BLaER1 (cell line): ENCODE measurements around the gene TSPYL2.

Experiments
- H3K27ac ChIP-seq: shearing (Covaris generic); formaldehyde crosslinking; 2 replicates; pipeline ENCODE4 v1.8.1; 2022
- H3K27me3 ChIP-seq: shearing (Covaris generic); formaldehyde crosslinking; 2 replicates; pipeline ENCODE4 v1.8.1; 2022
- H3K36me3 ChIP-seq: shearing (Covaris generic); formaldehyde crosslinking; 2 replicates; pipeline ENCODE4 v1.8.1; 2022
- H3K4me1 ChIP-seq: shearing (Covaris generic); formaldehyde crosslinking; 2 replicates; pipeline ENCODE4 v1.8.1; 2022
- H3K4me2 ChIP-seq: shearing (Covaris generic); formaldehyde crosslinking; 2 replicates; pipeline ENCODE4 v1.8.1; 2022
- H3K4me3 ChIP-seq: shearing (Covaris generic); formaldehyde crosslinking; 2 replicates; pipeline ENCODE4 v1.8.1; 2022
- H3K9ac ChIP-seq: shearing (Covaris generic); formaldehyde crosslinking; 2 replicates; pipeline ENCODE4 v1.8.1; 2022
- H3K9me3 ChIP-seq: shearing (Covaris generic); formaldehyde crosslinking; 2 replicates; pipeline ENCODE4 v1.8.1; 2022
- H4K20me1 ChIP-seq: shearing (Covaris generic); formaldehyde crosslinking; 2 replicates; pipeline ENCODE4 v1.8.1; 2022
- Cebpa-rat ChIP-seq: shearing (Covaris generic); IDR thresholded peaks from 2 replicates; pipeline ENCODE4 v1.8.1; 2022

Gene TSPYL2

DNA sequence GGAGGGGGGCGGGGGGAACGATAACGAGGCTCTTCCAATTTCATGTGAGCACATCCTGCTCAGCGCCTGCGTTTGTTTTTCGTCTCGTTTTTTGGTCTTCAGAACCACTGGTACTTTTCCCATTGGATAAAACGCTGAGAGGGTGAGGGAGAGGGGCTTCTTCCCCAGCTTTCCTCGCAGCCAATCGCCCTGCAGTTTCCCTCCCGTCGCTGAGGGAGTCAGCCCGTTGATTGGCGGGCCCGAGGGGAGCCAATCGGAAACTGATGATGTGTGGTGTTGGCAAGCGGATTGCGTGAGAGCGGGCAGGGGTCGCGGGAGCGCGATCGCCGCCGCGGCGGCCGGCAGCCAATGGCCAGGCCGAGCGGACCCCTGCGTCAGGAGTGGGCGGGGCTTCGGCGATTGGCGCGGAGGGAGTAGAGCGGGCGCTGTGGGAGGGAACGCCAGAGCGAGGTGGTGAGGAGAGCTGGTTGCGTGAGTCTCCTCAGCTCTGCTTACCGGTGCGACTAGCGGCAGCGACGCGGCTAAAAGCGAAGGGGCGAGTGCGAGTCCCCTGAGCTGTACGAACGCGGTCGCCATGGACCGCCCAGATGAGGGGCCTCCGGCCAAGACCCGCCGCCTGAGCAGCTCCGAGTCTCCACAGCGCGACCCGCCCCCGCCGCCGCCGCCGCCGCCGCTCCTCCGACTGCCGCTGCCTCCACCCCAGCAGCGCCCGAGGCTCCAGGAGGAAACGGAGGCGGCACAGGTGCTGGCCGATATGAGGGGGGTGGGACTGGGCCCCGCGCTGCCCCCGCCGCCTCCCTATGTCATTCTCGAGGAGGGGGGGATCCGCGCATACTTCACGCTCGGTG, at the start of gene TSPYL2:
Gene TSPYL2 (plus strand): TSS at position 443 of the 848 bp plus-strand sequence. CDS start 132 bp downstream, at position 575.
- Histone ChIP-seq H3K27ac (peak within 1 kb of the TSS; percentile 72), H3K9me3 (0 out of 2 replicates have a peak, but pooled peaks cover 6% of the 10 kb centered on the region), H3K4me1 (peaks cover 20% of the 10 kb centered on the region), H4K20me1 (peaks cover 30% of the 10 kb centered on the region), H3K4me3 (peak within 1 kb of the TSS; percentile 79), H3K36me3 (peaks cover 24% of the 10 kb centered on the region), H3K9ac (peak within 1 kb of the TSS; percentile 83), H3K4me2 (peak within 1 kb of the TSS; percentile 78), H3K27me3 (peaks cover 50% of the 10 kb centered on the region)
- no peak for TF ChIP-seq Cebpa-rat

DNA sequence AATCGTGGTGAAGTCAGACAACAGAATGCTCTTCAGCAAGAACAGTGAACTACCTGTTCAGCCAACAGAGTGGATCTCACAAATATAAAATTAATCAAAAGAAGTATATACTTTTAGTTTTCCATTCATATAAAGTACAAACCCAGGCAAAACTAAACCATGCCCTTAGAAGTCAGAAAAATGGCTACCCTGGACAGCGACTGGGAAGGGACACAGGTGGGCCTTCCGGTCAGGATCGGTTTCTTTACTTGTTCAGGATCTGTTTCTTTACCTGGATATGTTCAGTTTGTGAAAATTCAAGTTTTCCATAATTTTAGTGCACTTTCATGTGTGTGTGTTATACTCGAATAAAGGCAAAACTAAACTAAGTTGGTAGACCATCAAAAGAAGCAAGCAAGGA, 46.0 kb upstream of the TSPYL2 start:
- no peaks in the 10 kb centered on the region for H4K20me1 ChIP-seq
- no peaks in the 10 kb centered on the region for H3K9me3 ChIP-seq
- peaks cover 66% of the 10 kb centered on the region for H3K27me3 ChIP-seq
- no peak overlapping the region for H3K9ac ChIP-seq
- no peak overlapping the region for H3K27ac ChIP-seq
- no peak overlapping the region for H3K4me3 ChIP-seq
- no peaks in the 10 kb centered on the region for H3K36me3 ChIP-seq
- H3K4me2 ChIP-seq = no peak overlapping the region
- no peaks in the 10 kb centered on the region for H3K4me1 ChIP-seq
- TF ChIP-seq Cebpa-rat = no peak

DNA sequence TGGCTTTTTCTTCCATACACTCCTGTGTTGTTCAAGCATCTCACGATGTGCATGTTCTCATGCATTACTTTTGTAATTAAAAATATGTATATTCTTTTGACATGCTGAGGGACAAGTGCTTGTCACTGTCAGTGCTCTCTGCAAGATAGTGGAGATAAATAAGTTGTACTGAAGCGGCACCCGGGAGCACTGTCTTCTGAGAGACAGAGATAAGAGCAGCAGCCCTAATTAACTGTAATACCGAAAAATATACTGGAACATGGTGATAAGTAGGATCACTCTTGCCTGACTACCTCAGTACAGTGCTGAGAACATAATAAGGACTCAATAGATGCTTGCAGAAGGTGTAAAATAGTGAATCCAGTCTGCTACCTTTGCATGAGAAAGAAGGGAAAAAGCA, 42.9 kb upstream of the TSPYL2 start:
- no peaks in the 10 kb centered on the region for H3K9me3 ChIP-seq
- H3K4me3 ChIP-seq = no peak overlapping the region
- H3K27me3 ChIP-seq = peaks cover 75% of the 10 kb centered on the region
- no peaks in the 10 kb centered on the region for H3K36me3 ChIP-seq
- H3K9ac ChIP-seq = no peak overlapping the region
- H3K4me2 ChIP-seq = no peak overlapping the region
- no peaks in the 10 kb centered on the region; the same call in 1 of the 2 replicates for H4K20me1 ChIP-seq
- H3K27ac ChIP-seq = no peak overlapping the region
- TF ChIP-seq Cebpa-rat = no peak
- H3K4me1 ChIP-seq = no peaks in the 10 kb centered on the region

DNA sequence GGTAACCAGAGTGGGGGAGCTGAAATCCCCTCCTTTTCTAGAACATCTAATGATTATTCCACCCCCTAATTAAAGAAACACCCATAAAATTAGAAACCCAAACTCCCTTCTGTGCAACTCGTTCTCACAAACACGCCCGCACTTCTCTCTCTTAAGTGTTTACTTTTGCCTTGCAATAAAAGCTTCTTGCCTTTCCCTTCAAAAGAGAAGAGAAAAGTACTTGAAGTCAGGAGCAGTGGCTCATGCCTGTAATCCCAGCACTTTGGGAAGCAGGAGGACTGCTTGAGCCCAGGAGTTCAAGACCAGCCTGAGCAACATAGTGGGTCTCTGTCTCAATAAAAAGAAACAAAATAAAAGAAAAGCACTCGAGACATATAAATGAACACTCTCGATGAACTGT, 37.2 kb upstream of the TSPYL2 start:
- Histone ChIP-seq H3K27ac (no peak overlapping the region), H3K9ac (no peak overlapping the region), H3K4me1 (peaks cover 19% of the 10 kb centered on the region), H3K4me2 (no peak overlapping the region), H4K20me1 (peaks cover 8% of the 10 kb centered on the region; the same call in 1 of the 2 replicates), H3K36me3 (no peaks in the 10 kb centered on the region), H3K9me3 (no peaks in the 10 kb centered on the region), H3K27me3 (peaks cover 63% of the 10 kb centered on the region), H3K4me3 (no peak overlapping the region)
- TF ChIP-seq Cebpa-rat = no peak

DNA sequence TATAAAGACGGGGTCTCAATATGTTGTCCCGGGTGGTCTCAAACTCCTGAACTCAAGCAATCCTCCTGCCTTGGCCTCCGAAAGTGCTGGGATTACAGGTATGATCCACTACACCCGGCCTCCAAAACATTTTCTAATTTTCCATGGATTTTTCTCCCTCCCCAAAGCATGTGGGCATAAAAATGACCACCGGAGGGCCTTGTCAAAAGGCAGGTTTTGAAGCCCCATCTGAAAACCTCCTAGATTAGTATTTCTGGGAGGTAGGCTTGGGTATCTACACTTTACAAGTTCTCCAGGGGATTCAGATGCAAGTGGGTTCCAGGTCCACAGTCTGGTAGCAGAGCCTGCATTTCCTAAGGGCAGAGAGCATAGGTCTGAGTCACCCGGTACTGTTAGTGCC, 34.9 kb upstream of the TSPYL2 start:
- Histone ChIP-seq H3K4me1 (peaks cover 33% of the 10 kb centered on the region), H3K27ac (no peak overlapping the region), H3K9me3 (no peaks in the 10 kb centered on the region), H3K4me3 (no peak overlapping the region), H3K36me3 (no peaks in the 10 kb centered on the region), H3K27me3 (peaks cover 44% of the 10 kb centered on the region), H3K9ac (no peak overlapping the region), H4K20me1 (peaks cover 25% of the 10 kb centered on the region), H3K4me2 (peak overlapping the region; percentile 74; the same call in 1 of the 2 replicates)
- TF ChIP-seq Cebpa-rat = no peak

GRCh38 chrX:53048169-53049126, 33.7 kb upstream of the TSPYL2 start, which contains the start of gene GPR173:
Gene GPR173 (plus strand): TSS chrX:53048789. CDS start chrX:53076622, 27,833 bp downstream.
- peaks cover 33% of the 10 kb centered on the region for H3K4me1 ChIP-seq
- H3K9ac ChIP-seq = peak within 1 kb of the TSS; percentile 83
- peaks cover 36% of the 10 kb centered on the region for H3K27me3 ChIP-seq
- H4K20me1 ChIP-seq = peaks cover 25% of the 10 kb centered on the region
- no peak for TF ChIP-seq Cebpa-rat
- peak within 1 kb of the TSS; percentile 85 for H3K27ac ChIP-seq
- peak within 1 kb of the TSS; percentile 74 for H3K4me2 ChIP-seq
- peak within 1 kb of the TSS; percentile 68 for H3K4me3 ChIP-seq
- no peaks in the 10 kb centered on the region for H3K36me3 ChIP-seq
- no peaks in the 10 kb centered on the region for H3K9me3 ChIP-seq

DNA sequence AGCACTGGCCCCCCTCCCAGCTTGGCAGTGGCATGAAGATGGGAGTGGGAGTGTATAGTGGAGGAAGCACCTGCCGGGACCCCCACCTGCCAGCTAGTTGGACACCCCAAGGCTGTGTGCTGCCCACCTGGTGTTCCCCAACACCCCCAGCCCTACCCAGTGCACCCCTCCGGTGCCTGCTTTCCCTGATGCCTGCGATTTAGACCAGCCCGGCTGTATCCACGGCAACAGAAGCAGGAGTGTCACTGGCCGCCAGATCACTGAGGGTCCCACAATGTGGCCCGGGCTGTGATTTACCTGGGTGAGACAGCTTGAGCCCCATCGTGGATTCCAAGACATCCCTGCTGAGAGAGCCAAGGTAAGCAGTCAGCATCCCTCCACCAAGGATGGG, 33.0 kb upstream of the TSPYL2 start:
- H3K9me3 ChIP-seq = no peaks in the 10 kb centered on the region
- peaks cover 25% of the 10 kb centered on the region for H4K20me1 ChIP-seq
- TF ChIP-seq Cebpa-rat = no peak
- peak overlapping the region; percentile 71 for H3K4me2 ChIP-seq
- peak overlapping the region; percentile 68 for H3K4me3 ChIP-seq
- H3K27ac ChIP-seq = no peak overlapping the region
- peaks cover 33% of the 10 kb centered on the region for H3K4me1 ChIP-seq
- peaks cover 29% of the 10 kb centered on the region for H3K27me3 ChIP-seq
- H3K36me3 ChIP-seq = no peaks in the 10 kb centered on the region
- no peak overlapping the region for H3K9ac ChIP-seq

- peaks cover 15% of the 10 kb centered on the region for H3K27me3 ChIP-seq
- H3K9me3 ChIP-seq = no peaks in the 10 kb centered on the region
- H4K20me1 ChIP-seq = peaks cover 25% of the 10 kb centered on the region
- H3K9ac ChIP-seq = no peak overlapping the region
- peak overlapping the region; percentile 71 for H3K4me2 ChIP-seq
- H3K4me3 ChIP-seq = no peak overlapping the region
- no peaks in the 10 kb centered on the region for H3K36me3 ChIP-seq
- no peak overlapping the region for H3K27ac ChIP-seq
- TF ChIP-seq Cebpa-rat = no peak
- peaks cover 33% of the 10 kb centered on the region for H3K4me1 ChIP-seq
Measured at GRCh38 chrX:53050841-53051240, 31.3 kb upstream of the TSPYL2 start.

DNA sequence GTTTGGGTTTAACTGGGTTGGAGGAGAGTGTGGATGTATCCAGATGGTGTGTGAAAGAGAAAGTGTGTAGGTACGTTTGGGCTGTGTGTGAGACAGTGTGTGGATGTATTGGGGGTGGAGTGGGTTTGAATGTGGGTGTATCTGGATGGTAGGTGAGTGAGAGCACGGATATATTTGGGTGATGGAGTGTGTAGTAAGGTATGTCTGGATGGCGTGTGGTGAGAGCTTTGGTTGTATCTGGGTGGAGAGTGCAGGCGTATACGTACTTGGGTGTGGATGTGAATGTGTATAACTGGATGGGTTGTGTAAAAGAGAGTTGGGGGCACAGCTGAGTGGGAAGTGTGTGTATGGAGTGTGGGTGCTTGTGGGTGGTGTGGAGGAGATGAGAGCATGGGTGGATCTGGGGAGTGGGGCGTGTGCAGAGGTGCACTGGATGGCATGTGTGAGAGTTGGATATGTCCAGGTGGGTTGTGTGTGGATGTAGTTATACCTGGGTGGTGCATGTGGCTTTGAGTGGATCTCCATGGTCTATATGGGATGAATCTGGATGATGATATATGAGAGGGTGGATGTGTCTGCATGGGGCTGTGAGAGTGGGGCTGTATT, 26.8 kb upstream of the TSPYL2 start:
- H3K9me3 ChIP-seq = no peaks in the 10 kb centered on the region
- no peak overlapping the region for H3K4me3 ChIP-seq

More for the DNA sequence above, 26.8 kb upstream of the TSPYL2 start:
- H3K9ac ChIP-seq = no peak overlapping the region
- H3K4me2 ChIP-seq = no peak overlapping the region
- no peaks in the 10 kb centered on the region for H3K36me3 ChIP-seq
- H3K27ac ChIP-seq = no peak overlapping the region
- H3K27me3 ChIP-seq = no peaks in the 10 kb centered on the region
- H4K20me1 ChIP-seq = peaks cover 14% of the 10 kb centered on the region
- peaks cover 17% of the 10 kb centered on the region; the same call in 1 of the 2 replicates for H3K4me1 ChIP-seq
- no peak for TF ChIP-seq Cebpa-rat
